ENCODE measurements around the gene SEC14L5.
"Not testable (repeated sequence)": the region's sequence is repeated elsewhere in the genome, so short reads cannot be mapped to it uniquely, and the experiment has no call there.

The SEC14L5 gene

GRCh38 chr16:4936991-4937781 is 20.9 kb upstream of the SEC14L5 start, which contains the start of gene PPL:
Gene PPL, minus strand, starts transcription at chr16:4937148. Its CDS starts 103 bp downstream, at chr16:4937045.
- no peak for TF ChIP-seq ZNF274 (IDR thresholded peaks at IDR 0.05; ENCODE audit: low read depth, low read length)
- peak within 1 kb of the TSS; percentile 36; the same call in 1 of the 2 replicates for H3K4me3 ChIP-seq (ENCODE audit: low read length)

GRCh38 chr16:4937782-4938682 is 20.1 kb upstream of the SEC14L5 start:
- no peak overlapping the region for H3K4me3 ChIP-seq (ENCODE audit: low read length)

GRCh38 chr16:4938683-4939030 is 19.5 kb upstream of the SEC14L5 start:
- H3K4me3 ChIP-seq (ENCODE audit: low read length) = no peak overlapping the region
- no peak for TF ChIP-seq ZNF274 (IDR thresholded peaks at IDR 0.05; ENCODE audit: low read depth, low read length)

More at GRCh38 chr16:4937782-4938682, 20.1 kb upstream of the SEC14L5 start:
- TF ChIP-seq ZNF274 (IDR thresholded peaks at IDR 0.05; ENCODE audit: low read depth, low read length) = no peak

- TF ChIP-seq ZNF274 (IDR thresholded peaks at IDR 0.05; ENCODE audit: low read depth, low read length) = no peak
- no peak overlapping the region for H3K4me3 ChIP-seq (ENCODE audit: low read length)
Measured at GRCh38 chr16:4940719-4941118, 17.4 kb upstream of the SEC14L5 start.

GRCh38 chr16:4942481-4942880 is 15.6 kb upstream of the SEC14L5 start:
- no peak for TF ChIP-seq ZNF274 (IDR thresholded peaks at IDR 0.05; ENCODE audit: low read depth, low read length)
- H3K4me3 ChIP-seq (ENCODE audit: low read length) = no peak overlapping the region

DNA sequence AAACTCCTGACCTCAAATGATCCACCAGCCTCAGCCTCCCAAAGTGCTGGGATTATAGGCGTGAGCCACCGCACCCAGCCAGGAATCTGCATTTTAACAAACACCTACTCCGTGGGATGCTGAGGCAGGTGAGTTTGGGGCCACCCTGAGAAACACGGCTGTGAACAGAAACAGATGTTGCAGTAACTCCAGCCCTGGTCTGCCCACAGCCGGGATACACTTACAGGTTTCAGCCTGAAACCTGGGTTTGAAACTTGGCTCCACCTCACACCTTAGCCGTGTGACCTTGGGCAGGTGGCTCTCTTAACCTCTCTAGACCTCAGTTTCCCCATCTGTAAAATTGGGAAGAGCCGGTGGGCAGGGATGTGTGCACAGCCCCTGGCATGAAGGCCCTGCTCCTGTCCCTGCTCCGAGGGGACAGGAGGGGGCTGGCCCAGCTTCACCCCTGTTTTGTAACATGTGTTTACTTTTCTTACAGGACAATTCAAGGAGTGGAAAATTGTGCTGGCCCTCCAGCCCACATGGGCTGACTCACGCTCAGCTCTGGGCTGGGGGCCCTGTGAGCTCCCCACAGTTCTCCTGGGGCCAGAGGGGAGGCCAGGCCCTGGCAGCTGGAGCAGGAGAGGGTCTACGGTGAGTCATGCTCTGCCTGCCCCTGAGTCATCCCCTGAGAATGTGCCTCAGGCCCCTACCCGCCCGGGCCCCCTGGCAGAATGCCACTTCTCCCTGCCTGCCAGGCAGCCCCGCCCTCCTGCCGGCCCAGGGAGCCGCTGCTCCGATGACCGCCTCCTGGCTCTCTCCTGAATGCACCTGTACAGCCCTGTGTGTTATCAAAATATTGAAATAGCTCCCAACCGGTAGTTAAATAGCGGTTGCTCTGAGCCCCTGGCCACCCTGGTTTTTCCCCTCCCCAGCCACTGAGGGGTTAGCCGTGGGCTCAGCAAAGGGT is 13.5 kb upstream of the SEC14L5 start:
- no peak for TF ChIP-seq ZNF274 (IDR thresholded peaks at IDR 0.05; ENCODE audit: low read depth, low read length)
- H3K4me3 ChIP-seq (ENCODE audit: low read length) = no peak overlapping the region

DNA sequence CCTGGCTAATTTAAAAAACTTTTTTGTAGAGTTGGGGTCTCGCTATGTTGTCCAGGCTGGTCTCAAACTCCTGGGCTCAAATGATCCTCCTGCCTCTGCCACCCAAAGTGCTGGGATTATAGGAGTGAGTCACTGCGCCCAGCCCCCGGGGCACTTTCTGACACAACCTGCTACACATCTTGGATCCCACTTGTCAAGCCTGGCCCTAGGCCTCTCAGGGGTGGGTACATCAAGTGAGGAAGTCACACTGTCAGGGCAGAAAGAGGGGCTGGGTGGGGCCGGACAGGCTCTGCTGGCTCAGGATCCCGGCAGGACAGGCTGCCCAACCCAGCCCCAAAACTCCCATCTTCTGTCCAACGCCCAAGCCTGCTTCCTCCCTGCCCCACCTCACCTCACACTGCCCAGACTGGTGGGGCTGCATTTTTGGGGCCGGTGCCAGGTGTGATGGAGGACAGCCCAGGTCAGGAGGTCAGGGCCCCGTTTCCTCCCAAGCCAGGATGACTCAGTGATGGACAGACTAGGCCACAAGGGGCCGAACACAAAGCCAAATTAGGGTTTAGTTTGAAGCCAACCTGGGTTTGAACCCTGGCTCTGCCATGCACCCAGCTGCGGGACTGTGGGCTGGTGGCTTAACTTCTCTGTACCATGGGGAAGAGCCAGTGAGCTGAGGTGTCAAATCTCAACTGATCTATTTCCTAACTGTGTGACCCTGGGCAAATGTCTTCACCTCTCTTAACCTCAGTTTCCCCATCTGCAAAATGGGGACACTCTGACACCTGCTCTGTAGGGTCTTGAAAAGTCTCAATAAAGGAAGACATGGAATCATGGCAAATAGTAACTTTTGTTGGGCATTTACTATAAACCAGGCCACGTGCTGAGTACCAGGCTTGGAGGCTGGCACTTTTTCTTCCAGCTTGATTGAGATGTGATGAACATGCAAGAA is 12.3 kb upstream of the SEC14L5 start:
- no peak overlapping the region for H3K4me3 ChIP-seq (ENCODE audit: low read length)
- no peak for TF ChIP-seq ZNF274 (IDR thresholded peaks at IDR 0.05; ENCODE audit: low read depth, low read length)

DNA sequence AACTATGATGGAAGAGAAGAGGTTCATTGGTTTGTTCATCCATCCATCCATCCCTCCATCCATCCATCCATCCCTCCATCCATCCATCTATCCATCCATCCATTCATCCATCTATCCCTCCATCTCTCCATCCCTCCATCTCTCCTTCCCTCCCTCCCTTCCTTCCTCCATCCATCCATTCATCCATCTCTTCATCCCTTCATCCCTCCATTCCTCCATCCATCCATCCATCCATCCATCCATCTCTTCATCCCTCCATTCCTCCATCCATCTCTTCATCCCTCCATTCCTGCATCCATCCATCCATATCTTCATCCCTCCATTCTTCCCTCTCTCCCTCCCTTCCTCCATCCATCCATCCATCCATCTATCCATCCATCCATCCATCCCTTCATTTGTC is 11.2 kb upstream of the SEC14L5 start:
- TF ChIP-seq ZNF274 (IDR thresholded peaks at IDR 0.05; ENCODE audit: low read depth, low read length) = no peak
- H3K4me3 ChIP-seq (ENCODE audit: low read length) = no peak overlapping the region

GRCh38 chr16:4947722-4948503 is 10.2 kb upstream of the SEC14L5 start:
- no peak for TF ChIP-seq ZNF274 (IDR thresholded peaks at IDR 0.05; ENCODE audit: low read depth, low read length)
- H3K4me3 ChIP-seq (ENCODE audit: low read length) = no peak overlapping the region

- TF ChIP-seq ZNF274 (IDR thresholded peaks at IDR 0.05; ENCODE audit: low read depth, low read length) = no peak
- H3K4me3 ChIP-seq (ENCODE audit: low read length) = no peak overlapping the region
Measured at GRCh38 chr16:4948903-4949766, 9.0 kb upstream of the SEC14L5 start.

DNA sequence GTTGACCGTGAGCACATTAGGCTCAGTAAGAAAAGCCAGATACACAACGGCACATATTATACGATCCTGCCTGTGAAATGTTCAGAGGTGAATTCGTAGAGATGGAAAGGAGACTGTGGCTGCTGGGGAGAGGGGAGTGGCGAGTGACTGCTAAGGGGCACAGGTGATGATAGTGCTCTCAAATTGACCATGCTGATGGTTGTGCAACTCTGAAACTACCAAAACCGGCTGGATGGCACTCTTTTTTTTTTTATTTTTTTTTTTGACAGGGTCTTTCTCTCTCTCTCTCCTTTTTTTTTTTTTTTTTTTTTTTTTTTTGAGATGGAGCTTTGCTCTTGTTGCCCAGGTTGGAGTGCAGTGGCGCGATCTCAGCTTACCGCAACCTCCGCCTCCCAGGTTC is 8.1 kb upstream of the SEC14L5 start:
- TF ChIP-seq ZNF274 (IDR thresholded peaks at IDR 0.05; ENCODE audit: low read depth, low read length) = no peak
- H3K4me3 ChIP-seq (ENCODE audit: low read length) = no peak overlapping the region

- H3K4me3 ChIP-seq (ENCODE audit: low read length) = not testable (repeated sequence)
Measured at GRCh38 chr16:4951583-4951982, 6.5 kb upstream of the SEC14L5 start.

All from GM08714 (cell line).